D721Med (cell line): ENCODE results near the gene ARMH2.

Source experiments
- DNase-seq: peaks from one replicate; pipeline ENCODE4 v3.0.0; 2011; ENCODE audit warnings: low spot score; ENCODE audit not compliant: insufficient read length
- FAIRE-seq: peaks from 2 replicates; lab custom pipeline; 2011; peaks lifted over from hg19 to GRCh38; lab: Jason Lieb, UNC
- CTCF ChIP-seq: IDR thresholded peaks from 2 replicates; pipeline ENCODE4 v1.5.1; 2012; ENCODE audit warnings: mild to moderate bottlenecking, control low read depth; ENCODE audit not compliant: insufficient read depth; ENCODE audit errors: missing control alignments

Gene ARMH2

GRCh38 chr6:24822696-24823095 is 24.0 kb upstream of the ARMH2 start:
- FAIRE-seq, result no peak
- no peak for TF ChIP-seq CTCF

GRCh38 chr6:24821860-24822444 is 23.2 kb upstream of the ARMH2 start:
- FAIRE-seq (no peak), DNase-seq (no peak)
- TF ChIP-seq CTCF, result no peak

More at GRCh38 chr6:24822696-24823095, 24.0 kb upstream of the ARMH2 start:
- DNase-seq, result no peak

DNA sequence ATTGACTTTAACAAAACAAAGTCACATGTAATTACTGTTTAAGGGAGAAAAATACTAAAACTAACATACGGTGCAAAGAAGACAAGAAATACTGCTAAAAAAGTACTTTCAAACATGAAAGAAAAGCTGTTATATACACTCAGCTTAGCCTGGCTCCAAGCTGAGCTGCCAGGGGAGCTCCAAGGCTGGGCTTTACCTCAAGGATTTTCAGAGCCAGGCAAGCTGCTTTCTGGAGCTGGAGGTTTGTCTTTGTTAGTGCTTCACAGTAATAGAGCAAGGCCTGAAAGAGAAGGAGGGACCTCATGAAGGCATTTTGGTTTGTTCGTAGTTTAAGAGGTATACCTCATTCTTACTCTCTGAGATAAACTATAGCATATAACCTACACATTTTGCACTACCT is 19.6 kb upstream of the ARMH2 start:
- FAIRE-seq (no peak), DNase-seq (no peak)
- no peak for TF ChIP-seq CTCF

GRCh38 chr6:24809728-24810127 is 11.0 kb upstream of the ARMH2 start:
- DNase-seq (no peak), FAIRE-seq (no peak)
- TF ChIP-seq CTCF, result no peak

DNA sequence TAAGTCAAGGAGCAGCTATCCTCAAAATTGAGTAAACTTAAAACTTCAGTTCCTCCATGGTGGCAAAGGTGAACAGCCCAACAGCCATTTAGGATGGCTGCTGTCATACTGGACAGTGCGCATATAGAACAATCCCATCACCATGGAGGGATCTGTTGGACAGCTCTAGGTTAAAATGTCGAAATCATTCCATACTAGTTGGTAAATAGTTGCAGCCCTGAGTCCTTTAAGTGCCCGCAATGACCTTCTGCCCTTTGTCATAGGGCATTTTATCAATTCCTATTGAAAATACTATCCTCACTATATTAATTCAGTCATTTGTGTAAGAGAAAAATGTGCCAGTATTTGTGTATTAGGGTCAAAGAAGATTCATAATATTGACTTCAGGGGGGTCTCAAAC is 8.9 kb upstream of the ARMH2 start:
- no peak for FAIRE-seq

GRCh38 chr6:24802271-24803059 is 3.7 kb upstream of the ARMH2 start:
- DNase-seq (no peak), FAIRE-seq (no peak)
- TF ChIP-seq CTCF, result no peak

More for the DNA sequence above, 8.9 kb upstream of the ARMH2 start:
- no peak for TF ChIP-seq CTCF
- DNase-seq, result no peak

- DNase-seq (no peak), FAIRE-seq (no peak)
- no peak for TF ChIP-seq CTCF
Measured at GRCh38 chr6:24799541-24799915, 811 bp upstream of the ARMH2 start.
